GM23248 (cell line): ENCODE measurements around the gene WDR70. TPM values are rescaled to one million over a fixed set of nuclear protein-coding genes. Genes with fewer than 3 reads are reported as not detected.

Source experiments
- DNase-seq: peaks from one replicate; pipeline ENCODE4 v3.0.0-alpha.2; 2015
- H2AFZ ChIP-seq: fragments of 200-600 bp; sonication (generic); 2 replicates; pipeline ENCODE4 v1.6.1; 2016; ENCODE audit warnings: antibody characterized with exemption
- H3F3A ChIP-seq: fragments of 200-600 bp; sonication (generic); 2 replicates; pipeline ENCODE4 v1.6.1; 2016; ENCODE audit warnings: mild to moderate bottlenecking, antibody characterized with exemption, mixed run types; ENCODE audit not compliant: insufficient read depth
- H3K27ac ChIP-seq: fragments of 200-600 bp; sonication (generic); 2 replicates; pipeline ENCODE4 v1.5.1; 2016; ENCODE audit warnings: mild to moderate bottlenecking
- H3K27me3 ChIP-seq: fragments of 200-600 bp; sonication (generic); replicated peaks from 2 replicates; pipeline ENCODE4 v1.6.1; 2016; ENCODE audit warnings: mild to moderate bottlenecking; ENCODE audit not compliant: insufficient read depth
- H3K36me3 ChIP-seq: fragments of 200-600 bp; sonication (generic); 2 replicates; pipeline ENCODE4 v1.6.1; 2016; ENCODE audit warnings: low read depth, mild to moderate bottlenecking
- H3K4me1 ChIP-seq: fragments of 200-600 bp; sonication (generic); 2 replicates; pipeline ENCODE4 v1.6.1; 2016; ENCODE audit warnings: mild to moderate bottlenecking; ENCODE audit not compliant: insufficient read depth
- H3K4me2 ChIP-seq: fragments of 200-600 bp; sonication (generic); one replicate; pipeline ENCODE4 v1.6.1; 2016; ENCODE audit warnings: mild to moderate bottlenecking; ENCODE audit not compliant: unreplicated experiment
- H3K4me3 ChIP-seq: fragments of 200-600 bp; sonication (generic); 2 replicates; pipeline ENCODE4 v1.5.1; 2016; ENCODE audit warnings: mild to moderate bottlenecking
- H3K79me2 ChIP-seq: fragments of 200-600 bp; sonication (generic); 2 replicates; pipeline ENCODE4 v1.6.1; 2016; ENCODE audit warnings: mild to moderate bottlenecking; ENCODE audit not compliant: insufficient read depth
- H3K9ac ChIP-seq: fragments of 200-600 bp; sonication (generic); 2 replicates; pipeline ENCODE4 v1.6.1; 2016; ENCODE audit warnings: mild to moderate bottlenecking
- H3K9me2 ChIP-seq: fragments of 200-600 bp; sonication (generic); 2 replicates; pipeline ENCODE4 v1.6.1; 2016; ENCODE audit warnings: mixed run types, mild to moderate bottlenecking, moderate library complexity; ENCODE audit not compliant: insufficient read depth
- H3K9me3 ChIP-seq: fragments of 200-600 bp; sonication (generic); one replicate; pipeline ENCODE4 v1.6.1; 2017; ENCODE audit warnings: low read depth
- H4K20me1 ChIP-seq: fragments of 200-600 bp; sonication (generic); 2 replicates; pipeline ENCODE4 v1.6.0; 2016; ENCODE audit not compliant: insufficient read depth
- EZH2 ChIP-seq: fragments of 200-600 bp; sonication (generic); IDR thresholded peaks from 2 replicates; pipeline ENCODE4 v1.6.1; 2018; ENCODE audit warnings: antibody characterized with exemption, mild to moderate bottlenecking; ENCODE audit not compliant: insufficient read depth, poor library complexity, severe bottlenecking
- EZH2phosphoT487 ChIP-seq: fragments of 200-600 bp; sonication (generic); IDR thresholded peaks from 2 replicates; pipeline ENCODE4 v1.6.1; 2018; ENCODE audit warnings: antibody characterized with exemption, moderate library complexity, mild to moderate bottlenecking, low read depth; ENCODE audit not compliant: insufficient read depth
- whole genome bisulfite sequencing, 2 experiments: methylation state at CpG; one replicate each; pipeline ENCODE4 v1.1.6; 2015 to 2017; ENCODE audit warnings: low lambda C conversion rate in 2 of 2, low coverage in 1 of 2; ENCODE audit errors: missing lambda C conversion rate in 2 of 2; 5-methylcytosine and 5-hydroxymethylcytosine counted together
- in situ Hi-C: fragments of 300-500 bp; cut with MboI; formaldehyde crosslinking; loops from 2 replicates; pipeline ENCODE4 v1.15.0; 2020
- polyA plus RNA-seq: library from polyadenylated mRNA; unstranded; fragments of >200 nt; fragmentation: Nextera tagmentation; extraction: Ambion mirVana; gene quantifications from 2 replicates; pipeline ENCODE4 v1.2.1, GENCODE V29; 2016
- total RNA-seq: library from RNA; depleted of rRNA; stranded (reverse); fragments of >200 nt; shearing (Covaris generic); gene quantifications from 2 replicates; pipeline ENCODE4 v1.2.3, GENCODE V29; 2014

WDR70 gene
- total and polyA plus RNA-seq, 2 experiments from 2014 or later, result 20.8 to 24.9 TPM

- peak overlapping the region; percentile 78 for H3K4me2 ChIP-seq
- no peak overlapping the region for H2AFZ ChIP-seq
- DNase-seq, result peak; percentile 63
- peak overlapping the region; percentile 60 for H3K9ac ChIP-seq
- no peak for TF ChIP-seq EZH2phosphoT487
- TF ChIP-seq EZH2, result no peak
- in situ Hi-C loops, result loop anchor here (25.0 kb wide), 1 partner anchor 447 kb away; no protein-coding TSS in a partner anchor
- H3K36me3 ChIP-seq, result 0 out of 2 replicates have a peak, but pooled peaks cover 4% of the 10 kb centered on the region
- no peaks in the 10 kb centered on the region for H3K27me3 ChIP-seq
- H3K4me3 ChIP-seq, result peak overlapping the region; percentile 49
- peak overlapping the region; percentile 91 for H3K27ac ChIP-seq
- peaks cover 60% of the 10 kb centered on the region for H3F3A ChIP-seq
- peaks cover 67% of the 10 kb centered on the region for H3K4me1 ChIP-seq
- no peaks in the 10 kb centered on the region for H3K9me3 ChIP-seq
- no peaks in the 10 kb centered on the region for H4K20me1 ChIP-seq
- H3K9me2 ChIP-seq, result no peaks in the 10 kb centered on the region
- H3K79me2 ChIP-seq, result no peaks in the 10 kb centered on the region
Measured at GRCh38 chr5:37740331-37741066, 361.4 kb downstream of the WDR70 start.

GRCh38 chr5:37742111-37742510 lies 363.0 kb downstream of the WDR70 start:
- H3K4me2 ChIP-seq, result no peak overlapping the region
- H3K27ac ChIP-seq, result peak overlapping the region; percentile 91; the same call in 1 of the 2 replicates
- 0 out of 2 replicates have a peak, but pooled peaks cover 4% of the 10 kb centered on the region for H3K36me3 ChIP-seq
- H3K9ac ChIP-seq, result no peak overlapping the region
- H3F3A ChIP-seq, result peaks cover 53% of the 10 kb centered on the region
- H3K4me1 ChIP-seq, result peaks cover 53% of the 10 kb centered on the region
- no peaks in the 10 kb centered on the region for H3K27me3 ChIP-seq
- no peaks in the 10 kb centered on the region for H3K9me3 ChIP-seq
- no peak overlapping the region for H2AFZ ChIP-seq
- H3K9me2 ChIP-seq, result peaks cover 3% of the 10 kb centered on the region; the same call in 1 of the 2 replicates
- in situ Hi-C loops, result loop anchor here (25.0 kb wide), 1 partner anchor 445 kb away; no protein-coding TSS in a partner anchor
- no peak overlapping the region for H3K4me3 ChIP-seq
- no peak for DNase-seq
- TF ChIP-seq EZH2phosphoT487, result no peak
- TF ChIP-seq EZH2, result no peak
- H4K20me1 ChIP-seq, result no peaks in the 10 kb centered on the region
- H3K79me2 ChIP-seq, result no peaks in the 10 kb centered on the region

GRCh38 chr5:37751227-37751626 lies 372.1 kb downstream of the WDR70 start:
- peaks cover 3% of the 10 kb centered on the region; the same call in 1 of the 2 replicates for H3K9me2 ChIP-seq
- TF ChIP-seq EZH2, result no peak
- no peak for TF ChIP-seq EZH2phosphoT487
- WGBS, 2 experiments, result 42 to 54% methylated on average over 3 of the region's 3 CpGs
- peak; percentile 65 for DNase-seq
- H3K27ac ChIP-seq, result peak overlapping the region; percentile 33
- in situ Hi-C loops, result no loop called here
- H3K79me2 ChIP-seq, result no peaks in the 10 kb centered on the region
- no peak overlapping the region for H3K4me3 ChIP-seq
- H3F3A ChIP-seq, result peaks cover 24% of the 10 kb centered on the region
- H4K20me1 ChIP-seq, result no peaks in the 10 kb centered on the region
- H3K36me3 ChIP-seq, result no peaks in the 10 kb centered on the region
- H3K9ac ChIP-seq, result no peak overlapping the region
- no peak overlapping the region for H2AFZ ChIP-seq
- no peaks in the 10 kb centered on the region for H3K9me3 ChIP-seq
- peaks cover 21% of the 10 kb centered on the region for H3K4me1 ChIP-seq
- no peaks in the 10 kb centered on the region for H3K27me3 ChIP-seq
- no peak overlapping the region for H3K4me2 ChIP-seq

GRCh38 chr5:37754976-37755375 lies 375.9 kb downstream of the WDR70 start:
- Histone ChIP-seq H3K36me3 (no peaks in the 10 kb centered on the region), H3K27me3 (no peaks in the 10 kb centered on the region), H3K4me2 (no peak overlapping the region), H3K9me3 (no peaks in the 10 kb centered on the region), H3K9ac (no peak overlapping the region), H3K27ac (no peak overlapping the region), H2AFZ (no peak overlapping the region), H3K9me2 (no peaks in the 10 kb centered on the region), H3K4me1 (peaks cover 21% of the 10 kb centered on the region), H4K20me1 (no peaks in the 10 kb centered on the region), H3K4me3 (no peak overlapping the region), H3K79me2 (no peaks in the 10 kb centered on the region), H3F3A (peaks cover 23% of the 10 kb centered on the region)
- DNase-seq, result no peak
- WGBS, 2 experiments, result 50 to 58% methylated on average over 4 of the region's 4 CpGs
- TF ChIP-seq EZH2, result no peak
- TF ChIP-seq EZH2phosphoT487, result no peak
- in situ Hi-C loops, result no loop called here
